ENCODE results near the gene FAIM2.

Gene FAIM2

GRCh38 chr12:49944718-49945117 lies 41.0 kb upstream of the FAIM2 start:
- TF ChIP-seq CTCF (IDR thresholded peaks at IDR 0.05; ENCODE audit: low read depth, low read length, missing control alignments) = no peak
- no peak overlapping the region for H3K4me3 ChIP-seq (ENCODE audit: low read depth, low read length)
- in situ Hi-C loops (cut with HindIII; ENCODE audit: low sequenced_read_pairs) = loop anchor here (5.0 kb wide), 1 partner anchor 52 kb away; no protein-coding TSS in a partner anchor
- DNase-seq (ENCODE audit: low read depth) = no peak

- in situ Hi-C loops (cut with HindIII; ENCODE audit: low sequenced_read_pairs) = loop anchor here (5.0 kb wide), 1 partner anchor 52 kb away; no protein-coding TSS in a partner anchor
- TF ChIP-seq CTCF (IDR thresholded peaks at IDR 0.05; ENCODE audit: low read depth, low read length, missing control alignments) = no peak
- DNase-seq (ENCODE audit: low read depth) = no peak
- H3K4me3 ChIP-seq (ENCODE audit: low read depth, low read length) = no peak overlapping the region
Observed at GRCh38 chr12:49944046-49944445, 40.3 kb upstream of the FAIM2 start.

GRCh38 chr12:49943625-49943960 lies 39.9 kb upstream of the FAIM2 start:
- H3K4me3 ChIP-seq (ENCODE audit: low read depth, low read length) = no peak overlapping the region
- no peak for TF ChIP-seq CTCF (IDR thresholded peaks at IDR 0.05; ENCODE audit: low read depth, low read length, missing control alignments)
- DNase-seq (ENCODE audit: low read depth) = no peak
- in situ Hi-C loops (cut with HindIII; ENCODE audit: low sequenced_read_pairs) = loop anchor here (5.0 kb wide), 1 partner anchor 51 kb away; no protein-coding TSS in a partner anchor

GRCh38 chr12:49942921-49943624 lies 39.4 kb upstream of the FAIM2 start:
- in situ Hi-C loops (cut with HindIII; ENCODE audit: low sequenced_read_pairs) = loop anchor here (5.0 kb wide), 1 partner anchor 51 kb away; no protein-coding TSS in a partner anchor
- TF ChIP-seq CTCF (IDR thresholded peaks at IDR 0.05; ENCODE audit: low read depth, low read length, missing control alignments) = no peak
- no peak for DNase-seq (ENCODE audit: low read depth)

GRCh38 chr12:49942512-49942893 lies 38.8 kb upstream of the FAIM2 start:
- DNase-seq (ENCODE audit: low read depth) = no peak
- no peak overlapping the region for H3K4me3 ChIP-seq (ENCODE audit: low read depth, low read length)
- in situ Hi-C loops (cut with HindIII; ENCODE audit: low sequenced_read_pairs) = loop anchor here (5.0 kb wide), 1 partner anchor 50 kb away; no protein-coding TSS in a partner anchor
- TF ChIP-seq CTCF (IDR thresholded peaks at IDR 0.05; ENCODE audit: low read depth, low read length, missing control alignments) = no peak

More at GRCh38 chr12:49942921-49943624, 39.4 kb upstream of the FAIM2 start:
- no peak overlapping the region for H3K4me3 ChIP-seq (ENCODE audit: low read depth, low read length)

- no peak for DNase-seq (ENCODE audit: low read depth)
- in situ Hi-C loops (cut with HindIII; ENCODE audit: low sequenced_read_pairs) = loop anchor here (5.0 kb wide), 1 partner anchor 50 kb away; no protein-coding TSS in a partner anchor
- no peak overlapping the region for H3K4me3 ChIP-seq (ENCODE audit: low read depth, low read length)
- TF ChIP-seq CTCF (IDR thresholded peaks at IDR 0.05; ENCODE audit: low read depth, low read length, missing control alignments) = no peak
Observed at GRCh38 chr12:49941556-49942511, 38.1 kb upstream of the FAIM2 start.

Data from astrocyte of the cerebellum (primary cell).